HepG2 (cell line): ENCODE measurements around the gene GIMD1.
"Not testable (repeated sequence)": the region's sequence is repeated elsewhere in the genome, so short reads cannot be mapped to it uniquely, and the experiment has no call there.

Source experiments
- CBX2 ChIP-seq, 2 experiments: fragments of 200-600 bp in 1 of 2; sonication (generic); formaldehyde crosslinking in 1 of 2; IDR thresholded peaks; 2 replicates each; pipeline versions ENCODE4 v1.7.0 to v1.8.1; 2018 to 2022; ENCODE audit warnings: low read depth in 2 of 2, low read length in 1 of 2, mild to moderate bottlenecking in 1 of 2, missing genetic modification reagents in 1 of 2
- CEBPB ChIP-seq: IDR thresholded peaks from 2 replicates; pipeline ENCODE4 v1.6.1; 2011; ENCODE audit warnings: low read depth, low read length, improper control_type of control experiment, borderline replicate concordance
- MED1 ChIP-seq: sonication (generic); formaldehyde crosslinking; IDR thresholded peaks from 2 replicates; pipeline ENCODE4 v1.4.0; 2020; ENCODE audit warnings: missing genetic modification reagents
- RBFOX2 ChIP-seq: fragments of 200-400 bp; formaldehyde crosslinking; IDR thresholded peaks from 2 replicates; pipeline ENCODE4 v1.6.1; 2017; ENCODE audit warnings: low read depth, mild to moderate bottlenecking, low read length
- SMARCE1 ChIP-seq: fragments of 450-650 bp; IDR thresholded peaks from 2 replicates; pipeline ENCODE4 v1.6.1; 2017; ENCODE audit warnings: borderline replicate concordance
- ZBTB34 ChIP-seq: sonication (generic); formaldehyde crosslinking; IDR thresholded peaks from 2 replicates; pipeline ENCODE4 v1.8.0; 2022; ENCODE audit warnings: mild to moderate bottlenecking, missing genetic modification reagents
- ZFP90 ChIP-seq: sonication (generic); formaldehyde crosslinking; IDR thresholded peaks from 2 replicates; pipeline ENCODE4 v1.8.0; 2022; ENCODE audit warnings: missing genetic modification reagents, mild to moderate bottlenecking, inconsistent platforms, borderline replicate concordance
- ZNF124 ChIP-seq: sonication (generic); formaldehyde crosslinking; IDR thresholded peaks from 2 replicates; pipeline ENCODE4 v1.4.0; 2020; ENCODE audit warnings: missing genetic modification reagents
- ZNF451 ChIP-seq: sonication (generic); formaldehyde crosslinking; IDR thresholded peaks from 2 replicates; pipeline ENCODE4 v1.5.0; 2020; ENCODE audit warnings: mild to moderate bottlenecking, missing genetic modification reagents
- ZNF709 ChIP-seq: sonication (generic); formaldehyde crosslinking; IDR thresholded peaks from 2 replicates; pipeline ENCODE4 v1.5.0; 2020; ENCODE audit warnings: mild to moderate bottlenecking, missing genetic modification reagents
- ZNF766 ChIP-seq: sonication (generic); formaldehyde crosslinking; IDR thresholded peaks from 2 replicates; pipeline ENCODE4 v1.5.0; 2020; ENCODE audit warnings: missing genetic modification reagents, borderline replicate concordance
- ZNF891 ChIP-seq: sonication (generic); formaldehyde crosslinking; IDR thresholded peaks from 2 replicates; pipeline ENCODE4 v1.5.0; 2020; ENCODE audit warnings: mild to moderate bottlenecking, missing genetic modification reagents
- TF ChIP-seq, protein P1 (sequence below): IDR thresholded peaks from 2 replicates; pipeline ENCODE4 v1.6.1; 2016; ENCODE audit warnings: missing compliant biosample characterization, missing genetic modification reagents, borderline replicate concordance
- TF ChIP-seq, protein P2 (sequence below): sonication (generic); formaldehyde crosslinking; IDR thresholded peaks from 2 replicates; pipeline ENCODE4 v1.5.0; 2020; ENCODE audit warnings: mild to moderate bottlenecking, missing genetic modification reagents, moderate library complexity

DNA sequence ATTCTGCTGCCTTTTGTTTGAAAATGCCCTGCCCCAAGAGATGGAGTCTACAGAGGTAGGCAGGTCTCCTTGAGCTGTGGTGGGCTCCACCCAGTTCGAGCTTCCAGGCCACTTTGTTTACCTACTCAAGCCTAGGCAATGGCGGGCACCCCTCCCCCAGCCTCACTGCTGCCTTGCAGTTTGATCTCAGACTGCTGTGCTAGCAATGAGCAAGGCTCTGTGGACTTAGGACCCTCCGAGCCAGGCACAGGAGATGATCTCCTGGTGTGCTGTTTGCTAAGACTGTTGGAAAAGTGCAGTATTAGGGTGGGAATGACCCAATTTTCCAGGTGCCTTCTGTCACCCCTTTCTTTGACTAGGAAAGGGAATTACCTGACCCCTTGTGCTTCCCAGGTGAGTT is 39.4 kb upstream of the GIMD1 start:
- not testable (repeated sequence) for TF ChIP-seq SMARCE1; ZNF124; MED1 (CRISPR knock-in tag); CEBPB; ZNF766; ZNF451; RBFOX2; ZBTB34 (CRISPR knock-in tag); CBX2 (IDR thresholded peaks at IDR 0.05; ENCODE audit: low read depth, low read length); CBX2 (CRISPR knock-in tag; IDR thresholded peaks at IDR 0.05; ENCODE audit: low read depth); ZFP90; ZNF709 (CRISPR knock-in tag)
- TF ChIP-seq, protein P1, sequence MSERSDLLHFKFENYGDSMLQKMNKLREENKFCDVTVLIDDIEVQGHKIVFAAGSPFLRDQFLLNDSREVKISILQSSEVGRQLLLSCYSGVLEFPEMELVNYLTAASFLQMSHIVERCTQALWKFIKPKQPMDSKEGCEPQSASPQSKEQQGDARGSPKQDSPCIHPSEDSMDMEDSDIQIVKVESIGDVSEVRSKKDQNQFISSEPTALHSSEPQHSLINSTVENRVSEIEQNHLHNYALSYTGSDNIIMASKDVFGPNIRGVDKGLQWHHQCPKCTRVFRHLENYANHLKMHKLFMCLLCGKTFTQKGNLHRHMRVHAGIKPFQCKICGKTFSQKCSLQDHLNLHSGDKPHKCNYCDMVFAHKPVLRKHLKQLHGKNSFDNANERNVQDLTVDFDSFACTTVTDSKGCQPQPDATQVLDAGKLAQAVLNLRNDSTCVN (CRISPR knock-in tag): not testable (repeated sequence)
- TF ChIP-seq, protein P2, sequence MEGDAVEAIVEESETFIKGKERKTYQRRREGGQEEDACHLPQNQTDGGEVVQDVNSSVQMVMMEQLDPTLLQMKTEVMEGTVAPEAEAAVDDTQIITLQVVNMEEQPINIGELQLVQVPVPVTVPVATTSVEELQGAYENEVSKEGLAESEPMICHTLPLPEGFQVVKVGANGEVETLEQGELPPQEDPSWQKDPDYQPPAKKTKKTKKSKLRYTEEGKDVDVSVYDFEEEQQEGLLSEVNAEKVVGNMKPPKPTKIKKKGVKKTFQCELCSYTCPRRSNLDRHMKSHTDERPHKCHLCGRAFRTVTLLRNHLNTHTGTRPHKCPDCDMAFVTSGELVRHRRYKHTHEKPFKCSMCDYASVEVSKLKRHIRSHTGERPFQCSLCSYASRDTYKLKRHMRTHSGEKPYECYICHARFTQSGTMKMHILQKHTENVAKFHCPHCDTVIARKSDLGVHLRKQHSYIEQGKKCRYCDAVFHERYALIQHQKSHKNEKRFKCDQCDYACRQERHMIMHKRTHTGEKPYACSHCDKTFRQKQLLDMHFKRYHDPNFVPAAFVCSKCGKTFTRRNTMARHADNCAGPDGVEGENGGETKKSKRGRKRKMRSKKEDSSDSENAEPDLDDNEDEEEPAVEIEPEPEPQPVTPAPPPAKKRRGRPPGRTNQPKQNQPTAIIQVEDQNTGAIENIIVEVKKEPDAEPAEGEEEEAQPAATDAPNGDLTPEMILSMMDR: not testable (repeated sequence)
- 0 out of 2 replicates have a peak, but pooled peaks have one; percentile 27 for TF ChIP-seq ZNF891 (CRISPR knock-in tag)
